Uterus (tissue), 4 donors: ENCODE results near the gene PARD6A. TPM values are rescaled to one million over a fixed set of nuclear protein-coding genes. Genes with fewer than 3 reads are reported as not detected.

Experiments used
- DNase-seq, 2 donors: peaks; one replicate each; pipeline ENCODE4 v3.0.0-alpha.2; 2019 to 2020
- H3K27ac ChIP-seq, 2 donors: fragments of 200-600 bp; sonication (generic); 1 replicate in 1 of 2; 2 replicates in 1 of 2; pipeline ENCODE4 v1.5.1; 2016 to 2018
- H3K27me3 ChIP-seq, 2 donors: fragments of 200-600 bp; sonication (generic); one replicate each; pipeline ENCODE4 v1.5.1; 2018 to 2019; ENCODE audit warnings: control low read depth in 1 of 2
- H3K36me3 ChIP-seq, 2 donors: fragments of 200-600 bp; sonication (generic); one replicate each; pipeline ENCODE4 v1.5.1; 2019; ENCODE audit warnings: control low read depth in 1 of 2
- H3K4me1 ChIP-seq, 2 donors: fragments of 200-600 bp; sonication (generic); one replicate each; pipeline ENCODE4 v1.5.1; 2018 to 2019; ENCODE audit warnings: control low read depth in 1 of 2
- H3K4me3 ChIP-seq, 2 donors: fragments of 200-600 bp; sonication (generic); 1 replicate in 1 of 2; 2 replicates in 1 of 2; pipeline ENCODE4 v1.5.1; 2018 to 2019; ENCODE audit warnings: mild to moderate bottlenecking in 1 of 2
- H3K9me3 ChIP-seq, 2 donors: fragments of 200-600 bp; sonication (generic); one replicate each; pipeline ENCODE4 v1.5.1; 2019; ENCODE audit warnings: control low read depth in 1 of 2
- POLR2A ChIP-seq, 2 donors: fragments of 450-650 bp; IDR thresholded peaks; one replicate each; pipeline ENCODE4 v1.6.1; 2016; ENCODE audit warnings: antibody characterized with exemption in 2 of 2, mild to moderate bottlenecking in 1 of 2, moderate library complexity in 1 of 2
- intact Hi-C: fragments of 100-400 bp; cut with DNase I; formaldehyde crosslinking; loops from one replicate; pipeline ENCODE4 v1.15.1; 2023; ENCODE audit warnings: low total_unique reads
- total RNA-seq, 4 donors: library from RNA; depleted of rRNA in 3 of 4; stranded (reverse); fragments of >200 nt in 3 of 4; gene quantifications; one replicate each; pipeline versions ENCODE4 v1.1.0 to v1.2.4, GENCODE V29; 2014 to 2023
- TF ChIP-seq, protein P1 (sequence below), 4 experiments: fragments of 200-600 bp in 2 of 4; fragments of 450-650 bp in 2 of 4; sonication (generic) in 2 of 4; IDR thresholded peaks; one replicate each; pipeline ENCODE4 v1.5.1; 2016 to 2019; ENCODE audit warnings: antibody characterized with exemption in 4 of 4, mild to moderate bottlenecking in 2 of 4, moderate library complexity in 1 of 4
- donor health status: DM: yes; HTN: yes; CAD: no.

The PARD6A gene
- total RNA-seq, 4 donors from 2014 or later, result 1.6 to 32.9 (median 7.9) TPM; not detected in 1

DNA sequence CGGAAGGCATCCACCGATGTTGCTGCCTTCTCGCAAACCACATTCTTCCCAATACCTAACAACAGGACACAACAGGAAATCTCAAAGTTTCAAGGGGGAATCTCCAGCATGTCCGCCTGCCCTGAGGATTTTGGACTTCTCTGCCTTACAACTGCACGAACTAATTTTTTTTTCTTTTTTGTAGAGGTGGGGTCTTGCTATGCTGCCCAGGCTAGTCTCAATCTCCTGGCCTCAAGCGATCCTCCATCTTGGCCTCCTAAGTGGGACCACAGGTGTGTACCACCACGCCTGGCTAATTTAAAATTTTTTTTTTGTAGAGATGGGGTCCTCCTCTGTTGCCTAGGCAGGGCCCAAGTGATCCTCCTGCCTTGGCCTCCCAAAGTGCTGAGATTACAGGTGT lies 15.2 kb downstream of the PARD6A start:
- no peak for DNase-seq
- Histone ChIP-seq H3K4me3 (no peak overlapping the region), H3K27me3 (no peaks in the 10 kb centered on the region), H3K36me3 (no peaks in the 10 kb centered on the region), H3K27ac (no peak overlapping the region), H3K9me3 (no peaks in the 10 kb centered on the region), H3K4me1 (no peaks in the 10 kb centered on the region)
- intact Hi-C loops, result no loop called here
- TF ChIP-seq, protein P1, sequence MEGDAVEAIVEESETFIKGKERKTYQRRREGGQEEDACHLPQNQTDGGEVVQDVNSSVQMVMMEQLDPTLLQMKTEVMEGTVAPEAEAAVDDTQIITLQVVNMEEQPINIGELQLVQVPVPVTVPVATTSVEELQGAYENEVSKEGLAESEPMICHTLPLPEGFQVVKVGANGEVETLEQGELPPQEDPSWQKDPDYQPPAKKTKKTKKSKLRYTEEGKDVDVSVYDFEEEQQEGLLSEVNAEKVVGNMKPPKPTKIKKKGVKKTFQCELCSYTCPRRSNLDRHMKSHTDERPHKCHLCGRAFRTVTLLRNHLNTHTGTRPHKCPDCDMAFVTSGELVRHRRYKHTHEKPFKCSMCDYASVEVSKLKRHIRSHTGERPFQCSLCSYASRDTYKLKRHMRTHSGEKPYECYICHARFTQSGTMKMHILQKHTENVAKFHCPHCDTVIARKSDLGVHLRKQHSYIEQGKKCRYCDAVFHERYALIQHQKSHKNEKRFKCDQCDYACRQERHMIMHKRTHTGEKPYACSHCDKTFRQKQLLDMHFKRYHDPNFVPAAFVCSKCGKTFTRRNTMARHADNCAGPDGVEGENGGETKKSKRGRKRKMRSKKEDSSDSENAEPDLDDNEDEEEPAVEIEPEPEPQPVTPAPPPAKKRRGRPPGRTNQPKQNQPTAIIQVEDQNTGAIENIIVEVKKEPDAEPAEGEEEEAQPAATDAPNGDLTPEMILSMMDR (IDR thresholded peaks at IDR 0.05), result no peak
- TF ChIP-seq POLR2A (IDR thresholded peaks at IDR 0.05), result no peak

DNA sequence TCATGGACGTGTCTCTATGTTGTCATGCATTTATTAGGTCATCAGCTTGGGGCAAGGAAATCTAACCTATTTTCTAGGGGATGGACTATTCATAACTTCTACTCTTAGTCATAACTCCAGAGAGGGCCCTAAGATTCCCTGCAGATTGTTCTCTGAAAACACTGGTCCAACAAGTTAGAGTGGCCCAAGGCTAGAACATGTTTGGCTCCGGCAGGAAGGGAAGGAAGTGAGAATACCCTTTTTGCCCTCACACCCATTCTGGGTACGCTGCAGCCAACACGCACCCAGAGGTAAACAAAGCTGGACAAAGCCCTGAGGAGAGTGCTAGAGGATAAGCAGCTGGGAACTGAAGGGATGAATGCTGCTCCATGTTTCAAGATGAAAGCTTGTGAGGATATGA lies 15.8 kb downstream of the PARD6A start:
- H3K4me1 ChIP-seq, result no peaks in the 10 kb centered on the region
- intact Hi-C loops, result no loop called here

DNA sequence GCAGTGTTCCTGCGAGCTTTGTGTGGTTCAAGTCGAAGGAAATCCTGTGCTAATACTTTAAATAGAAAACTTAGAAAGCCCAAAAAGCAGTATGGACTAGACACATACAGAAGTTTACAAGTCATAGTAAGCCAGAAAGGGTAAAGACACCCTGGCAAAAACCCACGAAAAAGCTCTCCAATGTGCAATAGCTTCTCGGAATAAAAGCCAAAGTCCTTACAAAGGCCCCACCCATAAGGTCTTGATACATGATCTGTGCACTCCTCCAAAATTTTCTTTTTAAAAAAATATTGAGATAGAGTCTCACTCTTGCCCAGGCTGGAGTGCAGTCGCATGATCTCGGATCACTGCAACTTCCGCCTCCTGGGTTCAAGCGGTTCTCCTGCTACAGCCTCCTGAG lies 16.2 kb downstream of the PARD6A start:
- H3K27ac ChIP-seq, result no peak overlapping the region

More for the DNA sequence above, 15.8 kb downstream of the PARD6A start:
- TF ChIP-seq, protein P1 (IDR thresholded peaks at IDR 0.05), result no peak
- TF ChIP-seq POLR2A (IDR thresholded peaks at IDR 0.05), result no peak
- Histone ChIP-seq H3K27me3 (no peaks in the 10 kb centered on the region), H3K4me3 (no peak overlapping the region), H3K36me3 (no peaks in the 10 kb centered on the region), H3K9me3 (no peaks in the 10 kb centered on the region), H3K27ac (no peak overlapping the region)
- DNase-seq, result no peak

DNA sequence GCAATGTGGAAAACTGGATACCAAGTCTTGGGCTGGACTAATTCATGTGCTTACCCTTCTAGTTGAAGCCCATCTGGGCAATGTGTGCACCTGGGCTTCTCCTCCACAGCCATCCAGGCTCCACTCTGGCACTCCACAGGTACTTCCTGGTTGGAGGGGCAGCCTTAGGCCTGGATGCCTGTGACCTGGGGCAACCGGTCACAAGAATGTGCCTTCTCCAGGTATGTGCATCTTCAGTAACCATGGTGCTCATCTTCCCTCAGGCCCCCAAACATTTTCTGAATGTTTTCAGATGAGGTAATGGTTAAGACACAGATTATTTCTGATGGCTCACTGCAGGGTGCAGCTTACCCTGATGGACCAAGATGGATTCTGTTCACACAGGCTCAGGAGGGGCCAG lies 17.0 kb downstream of the PARD6A start:
- no peaks in the 10 kb centered on the region for H3K36me3 ChIP-seq
- H3K27ac ChIP-seq, result no peak overlapping the region
- intact Hi-C loops, result no loop called here
- H3K9me3 ChIP-seq, result no peaks in the 10 kb centered on the region
- no peaks in the 10 kb centered on the region for H3K4me1 ChIP-seq
- DNase-seq, result no peak
- H3K27me3 ChIP-seq, result no peaks in the 10 kb centered on the region
- no peak overlapping the region for H3K4me3 ChIP-seq
- TF ChIP-seq, protein P1 (IDR thresholded peaks at IDR 0.05), result no peak
- TF ChIP-seq POLR2A (IDR thresholded peaks at IDR 0.05), result no peak

More for the DNA sequence above, 16.2 kb downstream of the PARD6A start:
- Histone ChIP-seq H3K4me1 (no peaks in the 10 kb centered on the region), H3K27me3 (no peaks in the 10 kb centered on the region), H3K9me3 (no peaks in the 10 kb centered on the region), H3K36me3 (no peaks in the 10 kb centered on the region), H3K4me3 (no peak overlapping the region)
- no peak for TF ChIP-seq POLR2A (IDR thresholded peaks at IDR 0.05)
- TF ChIP-seq, protein P1 (IDR thresholded peaks at IDR 0.05), result no peak
- intact Hi-C loops, result no loop called here
- no peak for DNase-seq

DNA sequence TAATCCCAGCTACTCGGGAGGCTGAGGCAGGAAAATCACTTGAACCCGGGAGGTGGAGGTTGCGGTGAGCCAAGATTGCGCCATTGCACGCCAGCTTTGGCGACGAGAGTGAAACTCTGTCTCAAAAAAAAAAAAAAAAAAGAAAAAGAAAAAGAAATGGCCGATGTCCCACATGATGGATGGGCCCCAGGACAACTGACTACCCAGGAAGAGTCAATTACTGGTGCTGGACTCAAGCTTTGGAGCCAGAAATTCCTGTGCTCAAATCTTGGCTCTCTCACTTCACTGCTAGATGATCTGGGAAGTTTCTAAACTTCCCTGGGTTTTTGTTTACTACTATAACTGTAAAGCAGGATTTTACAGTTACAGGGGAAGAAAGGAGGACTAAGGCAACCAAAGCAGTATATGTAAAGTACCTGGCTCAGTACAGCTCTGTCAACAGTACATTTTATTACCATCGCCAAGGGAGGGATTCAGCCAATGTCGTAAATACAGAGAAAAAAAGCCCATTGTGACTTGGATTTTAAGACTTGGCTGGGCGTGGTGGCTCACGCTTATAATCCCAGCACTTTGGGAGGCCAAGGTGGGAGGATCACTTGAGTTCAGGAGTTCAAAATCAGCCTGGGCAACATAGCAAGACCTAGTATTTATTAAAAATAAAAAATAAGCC lies 17.7 kb downstream of the PARD6A start:
- Histone ChIP-seq H3K4me1 (no peaks in the 10 kb centered on the region), H3K27ac (peak overlapping the region in 1 of 2 donors; percentile 30), H3K4me3 (no peak overlapping the region), H3K27me3 (no peaks in the 10 kb centered on the region), H3K36me3 (no peaks in the 10 kb centered on the region), H3K9me3 (no peaks in the 10 kb centered on the region)
- intact Hi-C loops, result no loop called here
- no peak for DNase-seq
- TF ChIP-seq POLR2A (IDR thresholded peaks at IDR 0.05), result no peak
- TF ChIP-seq, protein P1 (IDR thresholded peaks at IDR 0.05), result no peak
